GM12801 (cell line): ENCODE measurements around the gene GPR33.

Source experiments
- TF ChIP-seq, protein P1 (sequence below): IDR thresholded peaks from one replicate; pipeline ENCODE4 v1.5.1; 2011; ENCODE audit warnings: control low read depth; ENCODE audit not compliant: insufficient read length; ENCODE audit errors: extremely low read depth

The GPR33 gene

DNA sequence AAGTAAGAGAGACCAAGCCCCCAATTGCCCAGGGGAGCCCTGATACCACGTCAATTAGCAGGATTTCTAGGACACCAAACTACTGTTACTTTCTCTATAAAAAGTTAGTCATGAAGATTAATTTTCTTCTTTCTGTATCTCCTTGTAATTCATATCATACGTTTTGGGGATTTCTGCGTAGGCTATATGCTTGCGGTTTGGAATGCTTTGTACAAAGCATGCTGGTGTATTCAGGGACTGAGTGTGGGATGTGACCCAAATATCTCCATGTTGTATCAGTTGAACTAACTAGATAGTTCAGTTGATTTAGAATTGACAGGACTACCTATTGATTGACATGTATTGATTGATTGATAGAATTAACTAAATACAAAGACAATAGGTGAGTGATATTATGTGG, 7.7 kb downstream of the GPR33 start:
- TF ChIP-seq, protein P1, sequence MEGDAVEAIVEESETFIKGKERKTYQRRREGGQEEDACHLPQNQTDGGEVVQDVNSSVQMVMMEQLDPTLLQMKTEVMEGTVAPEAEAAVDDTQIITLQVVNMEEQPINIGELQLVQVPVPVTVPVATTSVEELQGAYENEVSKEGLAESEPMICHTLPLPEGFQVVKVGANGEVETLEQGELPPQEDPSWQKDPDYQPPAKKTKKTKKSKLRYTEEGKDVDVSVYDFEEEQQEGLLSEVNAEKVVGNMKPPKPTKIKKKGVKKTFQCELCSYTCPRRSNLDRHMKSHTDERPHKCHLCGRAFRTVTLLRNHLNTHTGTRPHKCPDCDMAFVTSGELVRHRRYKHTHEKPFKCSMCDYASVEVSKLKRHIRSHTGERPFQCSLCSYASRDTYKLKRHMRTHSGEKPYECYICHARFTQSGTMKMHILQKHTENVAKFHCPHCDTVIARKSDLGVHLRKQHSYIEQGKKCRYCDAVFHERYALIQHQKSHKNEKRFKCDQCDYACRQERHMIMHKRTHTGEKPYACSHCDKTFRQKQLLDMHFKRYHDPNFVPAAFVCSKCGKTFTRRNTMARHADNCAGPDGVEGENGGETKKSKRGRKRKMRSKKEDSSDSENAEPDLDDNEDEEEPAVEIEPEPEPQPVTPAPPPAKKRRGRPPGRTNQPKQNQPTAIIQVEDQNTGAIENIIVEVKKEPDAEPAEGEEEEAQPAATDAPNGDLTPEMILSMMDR: no peak

DNA sequence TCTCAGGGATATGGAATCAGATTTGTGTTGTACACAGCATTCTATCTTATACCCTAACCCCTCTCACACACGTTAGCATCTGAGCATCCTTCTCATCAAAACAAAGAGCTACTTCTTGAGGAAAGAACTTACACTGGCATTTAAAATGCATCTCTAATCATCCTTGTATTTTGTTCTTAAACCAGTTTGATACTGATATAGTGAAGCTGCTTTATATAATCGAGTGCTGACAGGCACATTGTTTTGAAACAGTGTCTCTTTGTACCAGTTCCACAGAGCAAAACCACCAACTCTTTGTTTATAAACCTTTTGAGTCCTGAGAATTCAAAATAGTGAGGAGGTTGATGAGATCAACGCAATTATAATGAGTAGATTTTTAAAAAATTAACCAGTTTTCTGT, 8.8 kb downstream of the GPR33 start:
- TF ChIP-seq, protein P1: no peak

DNA sequence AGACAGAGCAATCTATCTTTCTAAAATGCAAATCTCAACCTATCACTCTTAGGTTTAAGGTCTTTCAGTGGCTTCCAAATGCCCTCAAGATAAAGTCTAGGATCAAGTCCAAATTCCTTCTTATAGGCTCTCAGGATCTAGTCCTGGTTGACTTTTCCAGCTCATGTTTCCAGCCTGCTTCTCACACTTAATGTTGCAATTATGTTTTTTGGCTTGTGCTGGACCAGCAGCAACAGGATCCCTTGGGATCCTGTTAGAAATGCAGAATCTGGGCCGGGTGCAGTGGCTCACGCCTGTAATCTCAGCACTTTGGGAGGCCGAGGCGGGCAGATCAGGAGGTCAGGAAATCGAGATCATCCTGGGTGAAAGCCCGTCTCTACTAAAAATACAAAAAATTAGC, 10.6 kb downstream of the GPR33 start:
- TF ChIP-seq, protein P1: no peak

DNA sequence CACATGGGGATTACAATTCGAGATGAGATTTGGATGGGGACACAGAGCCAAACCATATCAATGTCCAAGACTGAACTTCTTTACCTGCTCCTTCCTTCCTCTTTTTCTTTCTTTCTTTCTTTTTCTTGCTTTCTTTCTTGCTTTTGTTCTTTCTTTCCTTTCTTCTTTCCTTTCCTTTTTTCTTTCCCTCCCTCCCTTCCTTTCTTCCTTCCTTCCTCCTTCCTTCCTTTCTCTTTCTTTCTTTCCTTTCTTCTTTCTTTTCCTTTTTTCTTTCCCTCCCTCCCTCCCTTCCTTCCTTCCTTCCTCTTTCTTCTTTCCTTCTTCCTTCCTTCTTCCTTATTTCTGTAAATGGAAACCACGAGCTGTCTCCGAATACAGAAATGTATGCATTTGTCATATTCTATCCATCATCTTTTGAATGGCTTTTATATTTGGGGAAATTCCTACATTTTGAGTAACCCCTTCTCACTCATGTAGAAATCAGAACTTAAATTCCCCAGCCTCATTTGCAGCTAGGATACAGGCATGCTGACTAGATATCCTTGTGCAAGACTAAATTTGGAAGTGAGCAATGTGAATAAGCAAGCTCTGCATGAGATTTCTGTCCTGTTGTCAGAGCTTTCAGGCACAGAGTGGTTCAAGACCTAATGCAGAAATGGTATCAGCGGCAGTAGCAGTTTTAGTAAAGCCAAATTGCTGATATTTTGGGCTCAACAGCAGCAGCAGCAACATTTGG, 11.5 kb downstream of the GPR33 start:
- TF ChIP-seq, protein P1: no peak

DNA sequence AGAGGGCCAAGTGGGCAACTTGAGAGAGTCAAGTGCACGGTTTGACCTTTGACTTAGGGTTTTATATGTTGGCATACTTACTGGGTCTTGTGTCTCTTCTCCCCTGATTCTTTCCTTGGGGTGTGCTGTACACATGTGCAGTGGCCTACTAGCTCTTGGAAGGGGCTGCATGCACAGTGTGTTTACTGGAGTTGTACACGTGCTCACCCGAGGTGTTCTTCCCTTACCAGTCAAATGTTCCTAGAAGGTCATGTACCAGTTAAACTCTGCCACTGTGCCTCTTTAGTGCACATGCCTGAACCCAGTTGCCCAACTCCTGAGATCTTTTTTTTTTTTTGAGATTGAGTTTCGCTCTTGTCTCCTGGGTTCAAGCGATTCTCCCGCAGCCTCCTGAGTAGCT, 21.3 kb downstream of the GPR33 start:
- TF ChIP-seq, protein P1: no peak

DNA sequence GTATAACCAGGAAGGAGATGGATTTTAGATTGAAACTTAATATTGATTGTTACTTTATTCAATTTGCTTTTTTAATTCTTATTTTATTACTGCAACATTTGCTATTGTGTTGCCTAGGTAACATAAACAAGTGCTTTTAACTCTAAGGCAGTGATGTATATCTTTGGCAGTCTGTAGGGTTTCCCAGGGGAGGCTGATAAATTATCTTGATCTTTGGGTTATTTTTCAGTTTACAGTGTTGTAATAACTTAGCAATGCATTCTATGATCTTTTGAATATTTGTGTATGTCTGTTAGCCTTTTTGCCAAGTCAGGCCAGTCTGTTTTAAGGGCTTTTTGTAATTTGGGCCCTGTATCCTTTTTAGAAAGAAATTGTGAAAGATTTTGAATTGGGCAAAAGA, 22.7 kb downstream of the GPR33 start:
- TF ChIP-seq, protein P1: no peak

DNA sequence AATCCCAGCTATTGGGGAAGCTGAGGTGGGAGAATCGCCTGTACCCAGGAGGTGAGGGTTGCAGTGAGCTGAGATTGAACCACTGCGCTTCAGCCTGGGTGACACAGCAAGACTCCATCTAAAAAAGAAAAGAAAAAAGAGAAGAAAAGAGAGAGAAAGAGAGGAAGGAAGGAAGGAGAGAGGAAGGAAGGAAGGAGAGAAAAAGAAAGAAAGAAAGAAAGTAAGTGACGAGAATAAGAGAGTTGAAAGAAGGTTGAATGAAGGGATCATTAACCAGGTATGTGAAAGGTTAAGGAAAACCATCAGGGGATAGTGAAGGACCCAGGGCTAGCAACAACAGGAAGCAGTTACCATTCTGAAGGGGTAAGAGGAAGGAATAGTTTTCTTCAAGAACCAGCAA, 26.3 kb downstream of the GPR33 start:
- TF ChIP-seq, protein P1: no peak
